ENCODE data around the gene FREM1. TPM values are rescaled to one million over a fixed set of nuclear protein-coding genes. Genes with fewer than 3 reads are reported as not detected.

Gene FREM1
- total RNA-seq, 2 donors from 2014 or later = 8.6 to 21.0 TPM

GRCh38 chr9:14903040-14903439 lies 7.2 kb downstream of the FREM1 start:
- Histone ChIP-seq H3K27ac (ENCODE audit: low read depth, low read length) (no peak overlapping the region), H3K4me1 (ENCODE audit: control insufficient read depth, insufficient read depth, low read length) (peaks cover 24% of the 10 kb centered on the region), H3K9me3 (ENCODE audit: control insufficient read depth, low read length) (no peaks in the 10 kb centered on the region), H3K36me3 (ENCODE audit: control insufficient read depth, insufficient read depth, low read length) (no peaks in the 10 kb centered on the region), H3K9ac (ENCODE audit: extremely low read depth, low read length, poor library complexity, severe bottlenecking) (no peak overlapping the region), H3K27me3 (ENCODE audit: control insufficient read depth, insufficient read depth, low read length, poor library complexity, severe bottlenecking) (no peaks in the 10 kb centered on the region), H3K4me3 (ENCODE audit: low read length) (peak overlapping the region; percentile 6)
- Mint-ChIP-seq H3K4me1 (peaks cover 58% of the 10 kb centered on the region), H3K4me3 (no peak overlapping the region), H3K9me3 (no peaks in the 10 kb centered on the region), H3K27ac (no peak overlapping the region), H3K36me3 (ENCODE audit: low read depth) (no peaks in the 10 kb centered on the region), H3K27me3 (ENCODE audit: insufficient read depth) (no peaks in the 10 kb centered on the region)
- TF ChIP-seq CTCF (conservative IDR thresholded peaks at IDR 0.05) = no peak
- 44% methylated on average over 1 of the region's 1 CpG; no CpG with 5 or more reads in 1 of the 2 experiments for WGBS, 2 experiments (ENCODE audit: insufficient coverage in 1 of 2, insufficient read length in 1 of 2)
- no peak for DNase-seq

- 86 to 93% methylated on average over 1 of the region's 1 CpG for WGBS, 2 experiments (ENCODE audit: insufficient coverage in 1 of 2, insufficient read length in 1 of 2)
These were observed 7.7 kb downstream of the FREM1 start for GRCh38 chr9:14902561-14902960.

GRCh38 chr9:14899815-14900193 lies 10.4 kb downstream of the FREM1 start:
- H3K9ac ChIP-seq (ENCODE audit: extremely low read depth, low read length, poor library complexity, severe bottlenecking) = no peak overlapping the region
- H3K36me3 ChIP-seq (ENCODE audit: control insufficient read depth, insufficient read depth, low read length) = no peaks in the 10 kb centered on the region
- Mint-ChIP-seq H3K4me1 (peaks cover 30% of the 10 kb centered on the region), H3K4me3 (no peak overlapping the region), H3K27ac (no peak overlapping the region), H3K9me3 (peaks cover 8% of the 10 kb centered on the region), H3K27me3 (ENCODE audit: insufficient read depth) (no peaks in the 10 kb centered on the region), H3K36me3 (ENCODE audit: low read depth) (peaks cover 2% of the 10 kb centered on the region)
- peaks cover 2% of the 10 kb centered on the region for H3K9me3 ChIP-seq (ENCODE audit: control insufficient read depth, low read length)
- H3K4me3 ChIP-seq (ENCODE audit: low read length) = no peak overlapping the region
- no peak for DNase-seq
- H3K4me1 ChIP-seq (ENCODE audit: control insufficient read depth, insufficient read depth, low read length) = peaks cover 12% of the 10 kb centered on the region
- H3K27me3 ChIP-seq (ENCODE audit: control insufficient read depth, insufficient read depth, low read length, poor library complexity, severe bottlenecking) = no peaks in the 10 kb centered on the region
- 96 to 100% methylated on average over 1 to 4 of the region's 4 CpGs for WGBS, 2 experiments (ENCODE audit: insufficient coverage in 1 of 2, insufficient read length in 1 of 2)
- TF ChIP-seq CTCF (conservative IDR thresholded peaks at IDR 0.05) = no peak
- no peak overlapping the region for H3K27ac ChIP-seq (ENCODE audit: low read depth, low read length)

More at GRCh38 chr9:14902561-14902960, 7.7 kb downstream of the FREM1 start:
- H3K9me3 ChIP-seq (ENCODE audit: control insufficient read depth, low read length) = no peaks in the 10 kb centered on the region
- Mint-ChIP-seq H3K9me3 (no peaks in the 10 kb centered on the region), H3K36me3 (ENCODE audit: low read depth) (no peaks in the 10 kb centered on the region), H3K27me3 (ENCODE audit: insufficient read depth) (no peaks in the 10 kb centered on the region), H3K4me1 (peaks cover 55% of the 10 kb centered on the region), H3K27ac (no peak overlapping the region), H3K4me3 (no peak overlapping the region)
- no peak overlapping the region for H3K9ac ChIP-seq (ENCODE audit: extremely low read depth, low read length, poor library complexity, severe bottlenecking)
- no peak for DNase-seq
- H3K4me1 ChIP-seq (ENCODE audit: control insufficient read depth, insufficient read depth, low read length) = peaks cover 24% of the 10 kb centered on the region
- TF ChIP-seq CTCF (conservative IDR thresholded peaks at IDR 0.05) = no peak
- no peak overlapping the region for H3K27ac ChIP-seq (ENCODE audit: low read depth, low read length)
- no peaks in the 10 kb centered on the region for H3K27me3 ChIP-seq (ENCODE audit: control insufficient read depth, insufficient read depth, low read length, poor library complexity, severe bottlenecking)
- no peaks in the 10 kb centered on the region for H3K36me3 ChIP-seq (ENCODE audit: control insufficient read depth, insufficient read depth, low read length)
- H3K4me3 ChIP-seq (ENCODE audit: low read length) = peak overlapping the region; percentile 5
